ENCODE data around the gene TMEM245. TPM values are rescaled to one million over a fixed set of nuclear protein-coding genes. Genes with fewer than 3 reads are reported as not detected.
A peak's percentile ranks its signal among the peaks of the same experiment; 100 is the strongest.

The TMEM245 gene
- polyA plus RNA-seq, 1 experiment: 30.4 TPM

DNA sequence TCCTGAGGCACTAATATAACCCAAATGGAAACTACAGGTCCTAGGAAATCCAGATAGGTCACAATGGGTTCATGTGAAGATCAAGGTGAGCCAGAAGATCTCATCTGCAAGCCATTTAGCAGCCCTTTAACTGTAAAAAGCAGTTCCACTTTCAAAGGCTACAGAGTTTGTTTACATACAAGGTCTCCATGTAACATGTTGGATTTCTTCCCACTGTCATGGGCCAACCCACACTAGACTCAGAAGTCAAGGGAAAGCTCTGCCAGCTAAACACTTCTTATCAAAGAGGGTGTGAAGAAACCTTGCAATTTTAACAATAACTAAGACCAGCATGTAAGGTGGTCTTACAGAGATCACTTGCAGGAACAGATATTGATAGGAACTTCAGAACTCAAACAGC lies 102.7 kb downstream of the TMEM245 start:
- POLR2A ChIA-PET: no interaction called here
- TF ChIP-seq, protein P1, sequence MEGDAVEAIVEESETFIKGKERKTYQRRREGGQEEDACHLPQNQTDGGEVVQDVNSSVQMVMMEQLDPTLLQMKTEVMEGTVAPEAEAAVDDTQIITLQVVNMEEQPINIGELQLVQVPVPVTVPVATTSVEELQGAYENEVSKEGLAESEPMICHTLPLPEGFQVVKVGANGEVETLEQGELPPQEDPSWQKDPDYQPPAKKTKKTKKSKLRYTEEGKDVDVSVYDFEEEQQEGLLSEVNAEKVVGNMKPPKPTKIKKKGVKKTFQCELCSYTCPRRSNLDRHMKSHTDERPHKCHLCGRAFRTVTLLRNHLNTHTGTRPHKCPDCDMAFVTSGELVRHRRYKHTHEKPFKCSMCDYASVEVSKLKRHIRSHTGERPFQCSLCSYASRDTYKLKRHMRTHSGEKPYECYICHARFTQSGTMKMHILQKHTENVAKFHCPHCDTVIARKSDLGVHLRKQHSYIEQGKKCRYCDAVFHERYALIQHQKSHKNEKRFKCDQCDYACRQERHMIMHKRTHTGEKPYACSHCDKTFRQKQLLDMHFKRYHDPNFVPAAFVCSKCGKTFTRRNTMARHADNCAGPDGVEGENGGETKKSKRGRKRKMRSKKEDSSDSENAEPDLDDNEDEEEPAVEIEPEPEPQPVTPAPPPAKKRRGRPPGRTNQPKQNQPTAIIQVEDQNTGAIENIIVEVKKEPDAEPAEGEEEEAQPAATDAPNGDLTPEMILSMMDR (IDR thresholded peaks at IDR 0.05; ENCODE audit: insufficient read depth, low read depth, low read length): no peak
- CTCF ChIA-PET: interaction anchor here (0.6 kb wide), 1 partner anchor 111 kb away, joined by 3 read pairs; no protein-coding TSS in a partner anchor
- H3K36me3 ChIP-seq (ENCODE audit: control insufficient read depth, insufficient read depth, low read length): peaks cover 1% of the 10 kb centered on the region; the same call in 1 of the 2 replicates
- no peak overlapping the region for H3K4me3 ChIP-seq (ENCODE audit: low read depth, low read length)
- no peak for DNase-seq (ENCODE audit: low read depth)
- H3K27me3 ChIP-seq (ENCODE audit: control insufficient read depth, insufficient read depth, low read length): no peaks in the 10 kb centered on the region

DNA sequence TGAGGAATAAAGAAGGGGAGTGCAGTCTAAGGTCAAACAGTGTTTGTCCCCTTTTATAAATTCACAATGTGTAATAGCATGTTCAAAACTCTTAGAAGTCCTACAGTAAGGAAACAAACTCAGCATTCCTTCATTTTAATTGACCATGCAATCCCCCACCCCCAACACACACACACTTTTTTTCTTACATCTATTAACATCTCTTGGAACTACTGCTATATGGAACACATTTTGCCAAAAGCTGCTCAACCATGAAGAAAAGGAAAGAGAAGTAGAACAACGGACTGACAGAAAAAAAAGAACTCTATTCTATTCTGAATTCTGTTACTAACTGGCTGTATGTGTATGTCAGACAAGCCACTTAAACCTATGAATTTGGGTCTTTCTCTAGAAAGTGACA lies 103.6 kb downstream of the TMEM245 start:
- Histone ChIP-seq H3K27me3 (ENCODE audit: control insufficient read depth, insufficient read depth, low read length) (no peaks in the 10 kb centered on the region), H3K36me3 (ENCODE audit: control insufficient read depth, insufficient read depth, low read length) (peaks cover 1% of the 10 kb centered on the region; the same call in 1 of the 2 replicates), H3K4me3 (ENCODE audit: low read depth, low read length) (no peak overlapping the region)
- ChIA-PET POLR2A (no interaction called here), CTCF (no interaction called here)
- TF ChIP-seq, protein P1 (IDR thresholded peaks at IDR 0.05; ENCODE audit: insufficient read depth, low read depth, low read length): no peak
- DNase-seq (ENCODE audit: low read depth): no peak

DNA sequence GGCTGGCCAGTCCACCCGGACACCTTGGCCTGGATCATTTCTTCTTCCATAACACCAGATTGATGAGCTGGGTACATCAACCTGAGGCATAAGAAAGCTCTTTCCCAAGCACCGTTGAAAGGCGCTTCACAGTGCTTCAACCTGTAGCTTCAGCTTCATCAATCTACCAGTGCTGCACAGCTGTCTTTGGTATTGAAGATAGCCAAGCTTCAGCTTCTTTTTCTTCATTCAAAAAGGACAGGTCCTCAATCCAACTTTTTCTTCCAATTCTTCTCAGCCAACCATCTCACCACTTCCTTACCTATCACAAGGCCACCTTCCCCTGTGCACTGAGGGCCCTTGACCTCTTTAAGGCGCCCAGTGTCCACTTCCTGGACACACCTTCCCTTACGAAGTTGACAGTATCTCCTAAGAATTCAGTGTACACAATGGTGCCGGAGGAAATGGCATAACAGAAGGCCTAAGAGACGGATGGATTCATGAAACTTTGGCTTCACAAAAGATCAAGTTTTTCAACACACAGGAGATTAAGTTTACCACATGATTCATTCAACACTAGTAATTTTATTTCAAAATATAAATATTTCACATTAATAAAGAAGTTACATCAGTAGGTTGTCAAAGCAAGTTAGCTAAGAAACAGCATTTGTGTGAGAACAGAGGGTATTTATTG lies 105.0 kb downstream of the TMEM245 start:
- peaks cover 1% of the 10 kb centered on the region; the same call in 1 of the 2 replicates for H3K36me3 ChIP-seq (ENCODE audit: control insufficient read depth, insufficient read depth, low read length)
- H3K27me3 ChIP-seq (ENCODE audit: control insufficient read depth, insufficient read depth, low read length): no peaks in the 10 kb centered on the region
- CTCF ChIA-PET: interaction anchor here (1.0 to 1.5 kb wide), 2 partner anchors 20 to 105 kb away, joined by 3 to 4 read pairs; partner anchors contain the start of gene TMEM245
- POLR2A ChIA-PET: no interaction called here
- TF ChIP-seq, protein P1 (IDR thresholded peaks at IDR 0.05; ENCODE audit: insufficient read depth, low read depth, low read length): no peak
- DNase-seq (ENCODE audit: low read depth): no peak
- H3K4me3 ChIP-seq (ENCODE audit: low read depth, low read length): no peak overlapping the region

DNA sequence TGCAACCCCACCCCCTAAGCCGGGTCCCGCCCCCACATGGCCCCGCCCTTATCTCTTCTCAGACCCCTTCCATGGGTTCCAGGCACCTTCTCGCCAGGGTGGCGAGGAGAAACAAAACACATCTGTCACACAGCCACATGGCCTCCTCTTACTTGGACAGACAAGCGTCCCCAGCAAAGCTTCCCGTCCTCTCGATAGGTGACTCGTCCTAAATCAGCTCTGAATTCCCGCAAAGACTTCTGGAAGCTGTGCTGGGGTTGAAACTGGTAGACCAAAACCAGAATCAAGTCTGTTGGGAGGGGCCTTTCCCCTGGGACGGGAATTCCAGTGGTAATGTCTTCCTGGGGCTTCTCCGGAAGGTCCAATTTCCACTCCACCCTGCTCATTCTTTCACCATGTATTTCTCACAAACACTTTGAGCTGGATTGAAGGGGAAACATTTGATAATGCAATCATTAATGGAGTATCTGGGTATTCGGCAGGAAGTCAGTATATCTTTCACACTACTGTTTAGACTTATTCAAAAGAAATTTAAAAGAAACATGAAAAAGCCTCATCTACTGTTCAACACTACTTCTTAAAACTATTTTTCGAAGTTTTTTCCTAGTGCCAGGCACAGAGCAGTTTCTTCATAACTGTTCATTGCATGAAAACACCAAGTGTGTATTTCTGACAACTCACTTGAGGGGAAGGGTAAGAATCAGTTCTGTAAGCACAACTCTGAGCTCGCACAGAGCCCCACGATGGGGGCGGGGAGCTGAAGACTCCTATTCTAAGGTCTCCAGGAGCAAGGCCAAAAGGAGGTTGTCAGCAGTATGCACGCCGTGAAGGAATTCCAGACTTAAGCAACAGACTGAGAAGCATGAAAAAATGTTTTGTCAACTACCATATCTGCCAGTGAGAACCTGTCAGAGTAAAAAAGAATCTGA lies 105.8 kb downstream of the TMEM245 start:
- ChIA-PET POLR2A (interaction anchor here (0.7 kb wide), 2 partner anchors 20 to 80 kb away, joined by 3 read pairs; partner anchors contain the start of gene ABITRAM), CTCF (interaction anchor here (1.0 to 1.5 kb wide), 2 partner anchors 21 to 106 kb away, joined by 3 to 4 read pairs; partner anchors contain the start of gene TMEM245)
- TF ChIP-seq, protein P1 (IDR thresholded peaks at IDR 0.05; ENCODE audit: insufficient read depth, low read depth, low read length): no peak
- Histone ChIP-seq H3K36me3 (ENCODE audit: control insufficient read depth, insufficient read depth, low read length) (peaks cover under 1% of the 10 kb centered on the region; the same call in 1 of the 2 replicates), H3K4me3 (ENCODE audit: low read depth, low read length) (peak overlapping the region; percentile 43), H3K27me3 (ENCODE audit: control insufficient read depth, insufficient read depth, low read length) (no peaks in the 10 kb centered on the region)
- DNase-seq (ENCODE audit: low read depth): peak; percentile 41
